ENCODE measurements around the gene NR2F6.

DNA sequence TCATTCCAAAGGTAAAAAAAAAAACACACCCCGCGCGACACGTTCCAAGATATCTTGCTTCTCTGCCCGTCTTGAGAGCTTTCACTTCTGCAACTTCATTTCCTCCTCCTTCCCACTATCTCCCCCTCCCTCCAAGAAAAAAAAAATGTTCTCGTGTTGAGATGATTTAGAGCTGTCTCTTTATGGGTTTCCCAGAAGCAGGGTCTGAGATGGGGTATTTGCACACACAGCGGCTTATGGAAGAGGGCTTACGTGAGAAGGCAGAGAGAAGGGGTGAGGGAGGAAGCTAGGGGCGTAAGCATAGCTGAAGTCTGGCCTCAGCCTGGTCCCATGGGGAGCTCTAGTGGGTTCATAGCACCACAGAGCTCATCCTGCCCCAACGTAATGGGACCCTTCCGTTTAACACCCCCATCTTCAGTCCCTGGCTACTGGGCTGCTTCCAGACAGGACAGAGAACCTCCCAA lies 61.8 kb downstream of the NR2F6 start:
- TF ChIP-seq ARNTL (CRISPR knock-in tag; IDR thresholded peaks at IDR 0.05; ENCODE audit: borderline replicate concordance, low read depth): no peak
- no peak for TF ChIP-seq ESRRG (CRISPR knock-in tag; IDR thresholded peaks at IDR 0.05)
- no peak for TF ChIP-seq ZNF565 (CRISPR knock-in tag; conservative IDR thresholded peaks at IDR 0.05; ENCODE audit: low read depth)
